Lower lobe of right lung (tissue), 2 donors: Measurements from ENCODE around the gene ANKRD6. TPM values are rescaled to one million over a fixed set of nuclear protein-coding genes. Genes with fewer than 3 reads are reported as not detected.

Experiments
- ATAC-seq, 2 donors: fragments of 200-7000 bp; cut with Tn5 transposase; one replicate each; pipeline ENCODE4 v1.9.1; 2020 to 2022; ENCODE audit warnings: mild to moderate bottlenecking in 2 of 2, moderate library complexity in 2 of 2
- DNase-seq: peaks from one replicate; pipeline ENCODE4 v3.0.0-alpha.2; 2020
- H3K27ac ChIP-seq: fragments of 200-600 bp; one replicate; pipeline ENCODE4 v1.8.0; 2022
- H3K27me3 ChIP-seq: fragments of 200-600 bp; one replicate; pipeline ENCODE4 v1.8.0; 2022; ENCODE audit warnings: low read depth
- H3K36me3 ChIP-seq: fragments of 200-600 bp; one replicate; pipeline ENCODE4 v1.8.0; 2022; ENCODE audit warnings: mild to moderate bottlenecking
- H3K4me1 ChIP-seq: fragments of 200-600 bp; one replicate; pipeline ENCODE4 v1.8.0; 2022
- H3K4me3 ChIP-seq: fragments of 200-600 bp; one replicate; pipeline ENCODE4 v1.8.0; 2022; ENCODE audit warnings: mild to moderate bottlenecking
- H3K9me3 ChIP-seq: fragments of 200-600 bp; one replicate; pipeline ENCODE4 v1.8.0; 2022
- intact Hi-C: fragments of 100-400 bp; cut with DNase I; formaldehyde crosslinking; loops from one replicate; pipeline ENCODE4 v1.11.0; 2022
- total RNA-seq: library from RNA; stranded (reverse); fragmentation: NEBNext Ultra II Directional; extraction: Animal tissue kit (Norgen Biotek cat#: 25700); gene quantifications from one replicate; pipeline ENCODE4 v1.2.1, GENCODE V29; 2021
- TF ChIP-seq, protein P1 (sequence below): fragments of 200-600 bp; IDR thresholded peaks from one replicate; pipeline ENCODE4 v1.8.0; 2022; ENCODE audit warnings: antibody characterized with exemption, mild to moderate bottlenecking
- donor health status: DM: no; HTN: yes; CAD: no; lungs with severe emphysema.

Gene ANKRD6
- total RNA-seq, 1 donor from 2014 or later: 17.7 TPM

DNA sequence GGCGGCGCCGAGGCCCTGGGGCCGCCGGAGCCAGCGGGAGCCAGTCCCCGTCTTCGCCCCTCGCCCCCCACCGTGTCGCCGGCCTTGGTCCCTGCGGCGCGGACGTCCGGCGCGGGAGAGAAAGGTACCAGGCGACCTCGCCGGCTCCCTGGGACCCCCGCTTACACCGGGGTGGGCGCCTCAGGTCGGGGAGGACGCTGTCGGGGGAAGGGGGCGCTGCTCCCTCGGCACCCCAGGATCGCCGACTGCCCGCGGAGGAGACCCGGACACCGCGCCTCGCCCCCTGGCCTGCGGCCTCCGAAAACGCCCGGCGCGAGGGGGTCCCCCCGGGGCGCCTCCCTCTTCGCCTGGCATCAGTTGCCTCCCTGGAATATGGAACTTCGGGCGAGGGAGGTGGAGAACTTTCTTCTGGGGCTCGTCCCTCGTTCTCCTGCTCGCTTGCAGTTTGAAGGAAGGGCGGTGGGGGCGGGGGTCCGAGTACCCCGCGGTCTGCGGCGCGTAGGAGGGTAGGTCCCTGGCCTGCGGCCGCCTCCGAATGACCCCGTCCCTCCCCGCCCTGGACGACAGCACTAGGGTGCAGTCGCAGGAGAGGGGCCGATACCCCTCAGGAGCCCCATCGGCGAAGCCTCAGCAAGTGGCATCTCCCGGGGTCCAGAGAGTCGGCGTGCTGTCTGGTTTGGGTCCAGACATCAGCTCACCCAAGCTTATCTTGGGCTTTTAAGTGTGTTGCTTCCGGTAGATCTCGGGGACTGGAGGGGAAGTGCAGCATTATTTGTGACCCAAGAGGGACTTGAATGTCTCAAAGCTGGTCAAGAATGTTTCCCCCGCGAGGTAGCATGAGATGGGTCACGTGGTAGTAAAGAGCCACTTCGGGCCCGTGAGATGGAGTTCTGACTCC is 549 bp downstream of the ANKRD6 start:
- H3K4me1 ChIP-seq: peaks cover 25% of the 10 kb centered on the region
- no peaks in the 10 kb centered on the region for H3K27me3 ChIP-seq
- peak overlapping the region; percentile 67 for H3K27ac ChIP-seq
- ATAC-seq (peak; percentile 70 to 80), DNase-seq (peak; percentile 54)
- H3K4me3 ChIP-seq: peak overlapping the region; percentile 82
- intact Hi-C loops: loop anchor here (10.0 kb wide), 1 partner anchor 171 kb away; no protein-coding TSS in a partner anchor
- H3K36me3 ChIP-seq: no peaks in the 10 kb centered on the region
- TF ChIP-seq, protein P1, sequence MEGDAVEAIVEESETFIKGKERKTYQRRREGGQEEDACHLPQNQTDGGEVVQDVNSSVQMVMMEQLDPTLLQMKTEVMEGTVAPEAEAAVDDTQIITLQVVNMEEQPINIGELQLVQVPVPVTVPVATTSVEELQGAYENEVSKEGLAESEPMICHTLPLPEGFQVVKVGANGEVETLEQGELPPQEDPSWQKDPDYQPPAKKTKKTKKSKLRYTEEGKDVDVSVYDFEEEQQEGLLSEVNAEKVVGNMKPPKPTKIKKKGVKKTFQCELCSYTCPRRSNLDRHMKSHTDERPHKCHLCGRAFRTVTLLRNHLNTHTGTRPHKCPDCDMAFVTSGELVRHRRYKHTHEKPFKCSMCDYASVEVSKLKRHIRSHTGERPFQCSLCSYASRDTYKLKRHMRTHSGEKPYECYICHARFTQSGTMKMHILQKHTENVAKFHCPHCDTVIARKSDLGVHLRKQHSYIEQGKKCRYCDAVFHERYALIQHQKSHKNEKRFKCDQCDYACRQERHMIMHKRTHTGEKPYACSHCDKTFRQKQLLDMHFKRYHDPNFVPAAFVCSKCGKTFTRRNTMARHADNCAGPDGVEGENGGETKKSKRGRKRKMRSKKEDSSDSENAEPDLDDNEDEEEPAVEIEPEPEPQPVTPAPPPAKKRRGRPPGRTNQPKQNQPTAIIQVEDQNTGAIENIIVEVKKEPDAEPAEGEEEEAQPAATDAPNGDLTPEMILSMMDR: no peak
- no peaks in the 10 kb centered on the region for H3K9me3 ChIP-seq

DNA sequence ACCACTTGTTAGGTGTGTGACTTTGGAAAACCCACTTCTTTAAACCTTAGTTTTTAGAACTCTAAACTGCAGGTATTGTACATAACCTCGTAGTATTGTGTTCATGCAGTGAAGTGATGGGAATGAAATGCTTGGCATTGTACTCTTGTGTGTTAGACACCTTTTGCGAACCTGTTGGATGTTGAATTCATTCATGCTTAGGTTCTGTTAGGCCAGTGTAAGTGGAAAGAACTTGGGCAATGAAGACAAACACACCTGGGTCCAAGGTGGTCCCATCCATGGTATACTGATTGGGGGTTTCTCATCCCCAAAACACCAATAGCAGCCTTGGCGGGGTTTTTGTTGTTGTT is 1.2 kb downstream of the ANKRD6 start:
- no peak for DNase-seq
- peaks cover 25% of the 10 kb centered on the region for H3K4me1 ChIP-seq
- no peaks in the 10 kb centered on the region for H3K27me3 ChIP-seq
- no peak for ATAC-seq
- H3K4me3 ChIP-seq: peak overlapping the region; percentile 82
- no peak overlapping the region for H3K27ac ChIP-seq
- H3K36me3 ChIP-seq: no peaks in the 10 kb centered on the region
- no peaks in the 10 kb centered on the region for H3K9me3 ChIP-seq
- TF ChIP-seq, protein P1: no peak
- intact Hi-C loops: loop anchor here (10.0 kb wide), 1 partner anchor 171 kb away; no protein-coding TSS in a partner anchor

DNA sequence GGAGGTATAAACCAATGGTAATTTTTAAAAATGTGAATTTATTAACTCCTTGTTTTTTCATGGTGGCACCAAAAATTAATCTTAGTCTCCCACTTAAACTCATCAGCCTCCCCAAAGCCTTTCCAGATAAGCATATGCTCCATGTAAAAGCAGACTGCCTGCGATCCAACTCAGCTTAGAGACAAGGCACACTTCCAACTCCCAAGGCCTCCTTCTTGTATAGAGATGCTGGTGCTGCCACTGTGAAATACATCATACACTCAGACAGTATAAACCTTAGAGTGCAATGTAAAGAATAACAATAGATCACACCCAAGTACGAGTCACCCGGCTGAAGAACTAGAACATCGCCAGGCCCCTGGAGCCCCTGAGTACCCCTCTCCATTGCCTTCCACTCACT is 2.0 kb downstream of the ANKRD6 start:
- intact Hi-C loops: loop anchor here (10.0 kb wide), 1 partner anchor 170 kb away; no protein-coding TSS in a partner anchor

DNA sequence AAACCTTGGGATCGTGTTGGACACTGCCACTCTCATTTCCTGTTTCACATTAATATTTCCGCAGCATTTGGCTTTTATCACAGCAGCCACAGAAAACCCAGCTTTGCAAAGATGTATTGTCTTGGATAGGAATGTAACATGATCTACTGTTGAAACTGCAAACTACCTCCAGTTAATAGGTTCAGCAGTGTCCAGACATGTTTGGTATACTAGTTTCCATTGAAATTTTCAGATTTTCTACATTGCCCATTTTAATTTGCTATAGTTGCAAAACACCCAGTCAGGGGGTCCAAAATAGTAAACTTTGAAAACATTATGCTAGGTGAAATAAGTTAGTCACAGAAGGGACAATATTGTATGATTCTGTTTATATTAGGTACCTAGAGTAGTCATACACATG is 3.3 kb downstream of the ANKRD6 start:
- no peak for DNase-seq
- Histone ChIP-seq H3K36me3 (no peaks in the 10 kb centered on the region), H3K4me1 (peaks cover 25% of the 10 kb centered on the region), H3K9me3 (no peaks in the 10 kb centered on the region), H3K27ac (no peak overlapping the region), H3K27me3 (no peaks in the 10 kb centered on the region), H3K4me3 (no peak overlapping the region)
- no peak for ATAC-seq
- TF ChIP-seq, protein P1: no peak
- intact Hi-C loops: loop anchor here (10.0 kb wide), 1 partner anchor 169 kb away; no protein-coding TSS in a partner anchor

More for the DNA sequence above, 2.0 kb downstream of the ANKRD6 start:
- Histone ChIP-seq H3K27ac (no peak overlapping the region), H3K9me3 (no peaks in the 10 kb centered on the region), H3K4me3 (no peak overlapping the region), H3K27me3 (no peaks in the 10 kb centered on the region), H3K4me1 (peaks cover 25% of the 10 kb centered on the region), H3K36me3 (no peaks in the 10 kb centered on the region)
- no peak for DNase-seq
- no peak for ATAC-seq
- TF ChIP-seq, protein P1: no peak

DNA sequence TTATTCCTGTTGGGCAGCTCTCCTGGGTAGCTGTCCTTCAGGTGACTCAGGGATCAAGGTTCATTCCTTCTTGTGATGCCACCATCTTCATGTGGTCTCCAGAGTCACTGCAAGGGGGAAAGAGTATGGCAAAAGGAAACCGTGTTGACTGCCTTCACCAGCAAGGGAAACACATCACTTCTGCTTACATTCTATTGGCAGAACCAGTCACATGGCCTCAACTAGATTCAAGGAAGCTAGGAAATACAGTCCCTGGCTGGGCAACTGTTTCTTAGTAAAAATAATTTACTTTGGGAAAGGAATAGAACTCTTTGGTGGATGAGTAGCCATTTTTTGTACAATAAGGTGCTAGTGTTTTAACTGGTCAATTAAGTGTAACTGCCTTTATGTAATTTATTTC is 5.3 kb downstream of the ANKRD6 start:
- TF ChIP-seq, protein P1: no peak

More for the DNA sequence above, 5.3 kb downstream of the ANKRD6 start:
- H3K9me3 ChIP-seq: no peaks in the 10 kb centered on the region
- DNase-seq (no peak), ATAC-seq (no peak)
- peaks cover 19% of the 10 kb centered on the region for H3K4me1 ChIP-seq
- intact Hi-C loops: loop anchor here (10.0 kb wide), 1 partner anchor 167 kb away; no protein-coding TSS in a partner anchor
- no peak overlapping the region for H3K4me3 ChIP-seq
- no peak overlapping the region for H3K27ac ChIP-seq
- H3K27me3 ChIP-seq: no peaks in the 10 kb centered on the region
- H3K36me3 ChIP-seq: no peaks in the 10 kb centered on the region
